Hippocampal formation (tissue), 2 donors: ENCODE data around the gene ATP5PD.
A peak's percentile ranks its signal among the peaks of the same experiment; 100 is the strongest.
"Not testable (repeated sequence)": the region's sequence is repeated elsewhere in the genome, so short reads cannot be mapped to it uniquely, and the experiment has no call there.

ENCODE experiments used
- DNase-seq, 2 donors: peaks; one replicate each; lab custom pipeline; 2025; lab: John Stamatoyannopoulos, UW

The ATP5PD gene

DNA sequence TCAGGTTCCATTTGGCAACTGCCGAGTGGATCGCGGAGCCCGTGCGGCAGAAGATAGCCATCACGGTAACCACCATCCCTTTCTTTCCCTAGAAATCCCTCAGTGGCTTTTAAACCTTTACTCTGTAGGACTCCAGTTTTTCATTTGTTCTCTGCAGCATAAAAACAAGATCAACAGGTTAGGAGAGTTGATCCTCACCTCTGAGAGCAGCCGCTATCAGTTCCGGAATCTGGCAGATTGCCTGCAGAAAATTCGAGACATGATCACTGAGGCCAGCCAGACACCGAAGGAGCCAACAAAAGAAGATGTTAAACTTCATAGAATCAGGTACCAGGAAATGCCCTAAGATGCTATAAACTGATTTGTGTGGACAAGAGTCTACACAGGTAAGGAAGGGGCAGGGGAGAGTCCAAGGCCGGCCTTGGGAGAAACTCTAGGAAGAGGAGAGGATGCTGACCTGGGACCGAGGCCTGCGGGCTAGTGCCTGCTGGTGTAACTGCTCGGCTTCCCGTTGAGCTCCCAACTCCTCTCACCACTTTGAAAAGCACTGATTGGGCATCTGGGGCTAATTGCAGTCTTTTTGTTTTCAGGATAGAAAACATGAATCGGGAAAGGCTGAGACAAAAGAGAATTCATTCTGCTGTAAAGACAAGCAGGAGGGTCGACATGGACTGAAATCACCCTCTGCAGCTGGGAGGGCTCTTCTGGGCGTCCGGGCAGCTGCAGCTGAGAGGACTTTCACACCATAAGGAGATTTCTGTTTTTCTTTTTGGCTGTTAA lies 26.2 kb downstream of the ATP5PD start:
- DNase-seq, result peak; percentile 43 to 48

DNA sequence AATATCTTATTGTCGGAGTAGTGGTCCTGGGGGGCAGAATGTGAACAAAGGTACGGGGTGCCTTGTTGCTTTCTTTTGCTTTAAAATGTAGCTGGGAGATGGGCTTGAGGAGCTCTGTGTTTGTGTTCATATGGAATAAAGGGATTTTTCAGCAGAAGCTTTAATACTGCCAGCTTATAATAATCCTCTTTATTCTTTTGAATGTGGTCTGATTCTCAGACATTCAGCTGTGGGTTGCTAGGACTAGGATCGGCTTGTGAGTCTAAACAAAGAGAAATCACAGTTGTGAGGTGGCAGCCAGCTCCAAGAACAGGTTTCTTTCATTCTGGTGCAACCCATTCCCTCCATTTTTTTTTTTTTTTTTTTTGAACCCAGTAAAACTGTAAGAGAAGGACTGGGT lies 27.1 kb downstream of the ATP5PD start:
- DNase-seq, result peak; percentile 19 to 44

DNA sequence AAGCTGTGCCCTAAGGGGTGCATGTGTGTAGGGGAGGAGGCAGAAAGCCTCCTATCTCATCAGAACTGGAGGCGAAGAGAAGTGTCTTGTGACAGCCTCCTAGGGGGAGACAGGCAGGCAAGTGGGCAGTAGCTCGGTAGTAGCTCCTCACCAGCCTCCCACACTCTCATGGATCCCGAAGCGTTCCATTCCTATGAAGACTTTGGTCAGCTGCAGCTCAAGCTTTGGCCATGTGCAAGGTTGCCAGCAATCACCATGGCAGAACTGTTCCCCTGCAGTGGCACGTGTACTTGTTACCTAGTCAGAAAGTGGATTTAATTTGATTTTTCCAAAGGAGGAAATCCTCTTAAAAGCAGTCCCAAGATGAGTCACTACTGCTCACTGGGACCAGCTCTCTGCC lies 27.6 kb downstream of the ATP5PD start:
- DNase-seq, result peak in 1 of 2 donors; percentile 10

DNA sequence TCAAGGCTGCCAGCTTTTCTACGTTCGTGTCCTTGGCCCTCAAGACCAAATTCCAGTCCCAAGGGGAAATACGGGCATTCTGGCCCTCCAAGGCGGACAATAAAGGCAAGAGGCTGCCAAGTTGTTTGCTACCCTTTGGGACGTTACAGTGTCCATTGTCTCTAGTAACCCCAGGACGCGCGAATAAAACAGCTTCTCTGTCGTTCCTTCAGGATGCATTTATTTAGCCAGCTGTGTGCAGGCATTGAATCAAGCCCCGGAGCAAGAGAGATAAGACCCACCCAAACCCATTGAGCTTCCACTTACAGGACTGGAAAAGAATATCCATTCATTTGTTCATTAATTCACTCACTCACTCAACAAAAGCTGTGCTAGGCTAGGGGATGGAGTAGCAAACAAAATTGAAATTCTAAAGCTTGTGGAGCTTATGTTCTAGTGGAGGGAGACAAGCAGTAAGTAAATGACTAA lies 33.6 kb downstream of the ATP5PD start:
- DNase-seq, result no peak

DNA sequence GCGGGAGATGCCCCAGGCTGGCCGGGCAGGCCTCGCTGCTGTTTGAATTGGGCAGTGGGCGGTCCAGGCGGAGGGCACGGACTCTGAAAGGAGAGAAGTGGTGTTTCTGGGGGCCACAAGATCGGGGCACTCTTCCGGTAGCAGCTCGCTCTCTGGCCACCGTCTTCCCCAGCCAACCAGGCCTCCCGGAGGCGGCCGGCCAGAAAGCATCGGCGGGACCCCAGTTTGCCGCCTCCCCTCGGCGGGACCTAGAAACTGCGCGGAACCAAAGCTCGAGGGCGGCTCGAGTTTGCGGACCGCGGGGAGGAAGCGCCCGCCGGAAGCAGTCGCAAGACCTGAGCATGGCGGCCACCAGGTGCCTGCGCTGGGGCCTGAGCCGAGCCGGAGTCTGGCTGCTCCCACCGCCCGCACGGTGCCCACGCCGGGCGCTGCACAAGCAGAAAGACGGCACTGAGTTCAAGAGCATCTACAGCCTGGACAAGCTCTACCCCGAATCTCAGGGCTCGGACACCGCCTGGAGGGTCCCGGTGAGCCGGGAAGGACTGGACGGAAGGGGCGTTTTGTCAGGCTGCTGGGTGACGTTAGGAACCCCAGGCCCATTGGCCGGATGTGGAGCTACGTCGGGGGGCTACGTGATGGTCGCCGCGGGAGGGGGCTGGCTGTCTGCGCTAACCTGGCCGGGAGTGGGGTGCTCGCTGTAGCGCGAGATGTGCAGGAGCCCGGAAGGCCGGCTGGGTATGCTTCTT lies 34.2 kb downstream of the ATP5PD start, which contains the start of gene MRPL58:
MRPL58 (plus strand) TSS at position 325 of the 746 bp plus-strand sequence; CDS start at position 342, 17 bp downstream.
- DNase-seq, result peak; percentile 79 to 80

DNA sequence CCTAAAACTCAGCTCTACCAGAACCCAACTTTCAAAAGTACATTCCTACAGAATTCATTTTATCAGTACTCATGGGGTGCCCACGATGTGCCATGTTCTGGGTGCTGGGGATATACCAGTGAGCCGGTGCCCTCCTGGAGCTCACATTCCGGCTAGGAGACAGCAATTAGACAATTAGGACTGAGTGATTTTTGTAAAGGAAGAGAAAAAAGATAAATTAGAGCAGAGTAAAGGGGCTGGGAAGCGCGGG lies 34.7 kb downstream of the ATP5PD start:
- DNase-seq, result no peak

DNA sequence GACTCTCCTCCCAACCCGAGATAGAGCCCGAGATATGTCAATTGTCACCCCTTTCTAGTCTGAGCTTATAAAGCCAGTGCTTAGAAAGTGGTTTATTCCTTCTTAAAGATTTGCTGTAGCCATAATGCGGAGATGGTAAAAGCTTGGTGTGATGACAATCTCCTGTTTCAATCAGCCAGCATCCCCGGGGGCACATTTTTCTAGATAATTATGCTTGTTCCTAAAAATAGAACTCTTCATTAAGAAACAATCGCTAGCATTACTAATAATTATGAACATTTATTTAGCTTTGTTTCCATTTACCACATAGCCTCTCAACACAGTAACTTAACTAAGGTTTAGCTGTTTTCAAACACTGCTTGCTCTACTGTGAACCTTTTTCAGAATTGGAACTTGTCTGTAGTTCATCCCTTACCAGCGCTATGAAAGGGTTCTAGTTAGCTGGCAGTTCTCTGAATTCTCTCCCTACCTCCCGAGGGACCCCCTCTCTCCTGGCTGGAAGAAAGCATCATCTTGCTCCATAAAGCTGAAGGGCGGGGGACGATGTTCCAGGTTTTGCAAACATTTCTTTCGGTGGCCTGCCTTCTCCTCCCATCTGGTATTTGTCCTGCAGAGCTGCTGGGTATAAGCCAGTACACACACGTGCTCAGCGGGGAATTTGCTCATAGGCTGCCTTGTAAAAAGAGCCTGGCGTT lies 35.2 kb downstream of the ATP5PD start:
- peak; percentile 43 to 62 for DNase-seq

DNA sequence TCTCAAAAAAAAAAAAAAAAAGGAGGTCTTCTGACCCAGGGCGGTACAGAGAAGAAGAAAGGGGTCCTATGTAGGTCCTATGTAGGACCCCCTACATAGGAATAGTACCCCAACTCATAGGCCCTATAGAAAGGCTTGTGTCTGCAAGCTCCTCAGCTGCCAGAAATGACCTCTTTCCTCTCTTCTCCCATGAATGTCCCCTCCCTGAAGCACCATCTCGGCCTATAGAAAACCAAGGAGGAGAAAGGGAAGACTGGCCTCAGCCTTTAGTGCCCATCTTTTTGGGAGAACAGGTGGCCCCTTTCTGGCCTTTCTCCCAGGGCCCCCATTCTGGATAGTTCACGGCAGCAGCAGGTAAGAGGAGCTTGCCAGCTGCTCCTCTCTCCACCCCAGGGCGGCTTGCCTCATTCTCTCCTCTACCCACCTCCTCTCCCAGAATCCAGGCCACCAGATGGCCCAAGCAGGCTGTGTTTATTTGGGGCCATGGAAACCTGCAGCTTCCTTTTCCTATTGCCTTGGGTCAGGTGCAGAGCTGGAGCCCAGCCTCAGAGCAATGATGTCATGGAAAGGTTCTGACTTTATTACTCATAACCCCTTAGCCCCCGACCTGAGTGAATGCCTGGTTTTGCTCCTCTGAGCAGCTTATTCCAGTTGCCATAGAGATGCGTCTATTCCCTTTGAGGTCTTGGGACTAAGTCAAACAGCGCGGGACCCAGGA lies 35.9 kb downstream of the ATP5PD start:
- DNase-seq, result no peak

DNA sequence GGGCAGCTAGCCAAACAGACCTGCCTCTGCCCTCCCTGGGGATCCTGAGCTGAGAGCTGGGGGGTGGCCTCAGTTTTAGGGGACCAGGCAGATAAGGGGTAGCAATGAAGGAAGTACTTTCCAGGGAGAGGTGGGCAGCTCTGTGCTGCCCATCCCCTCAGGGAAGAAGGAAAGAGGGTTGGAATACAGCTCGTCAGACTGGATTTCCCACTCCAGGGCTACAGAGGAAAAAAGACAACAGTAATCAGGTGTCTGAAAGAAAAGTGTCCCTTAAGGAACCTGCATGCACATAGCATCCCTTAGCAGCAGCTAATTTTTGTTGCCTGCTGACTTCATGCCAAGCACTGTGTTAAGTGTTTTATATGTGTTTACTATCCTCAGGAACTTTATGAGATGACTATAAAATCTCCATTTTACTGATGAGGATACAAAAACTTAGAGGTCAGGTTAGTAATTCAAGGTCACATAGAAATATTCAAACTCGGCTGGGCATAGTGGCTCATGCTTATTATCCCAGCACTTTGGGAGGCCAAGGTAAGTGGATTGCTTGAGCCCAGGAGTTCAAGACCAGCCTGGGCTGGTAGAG lies 37.5 kb downstream of the ATP5PD start:
- DNase-seq, result no peak

DNA sequence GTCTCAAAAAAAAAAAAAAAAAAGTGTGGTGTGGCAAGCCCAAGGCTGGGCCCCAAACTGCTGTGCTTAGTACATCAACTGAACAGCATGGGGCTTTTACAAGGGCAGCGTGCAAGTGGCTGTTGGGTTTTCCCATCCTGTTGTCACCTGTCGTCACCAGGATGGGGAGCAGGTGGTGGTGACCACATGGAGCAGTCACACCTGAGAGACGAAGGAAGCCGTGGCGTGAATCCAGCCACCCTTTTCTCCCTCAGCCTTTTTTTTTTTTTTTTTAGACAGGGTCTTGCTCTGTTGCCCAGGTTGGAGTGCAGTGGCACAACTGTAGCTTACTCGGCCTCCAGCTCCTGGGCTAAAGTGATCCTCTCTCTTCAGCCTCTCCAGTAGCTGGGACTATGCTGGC lies 38.4 kb downstream of the ATP5PD start:
- no peak for DNase-seq

DNA sequence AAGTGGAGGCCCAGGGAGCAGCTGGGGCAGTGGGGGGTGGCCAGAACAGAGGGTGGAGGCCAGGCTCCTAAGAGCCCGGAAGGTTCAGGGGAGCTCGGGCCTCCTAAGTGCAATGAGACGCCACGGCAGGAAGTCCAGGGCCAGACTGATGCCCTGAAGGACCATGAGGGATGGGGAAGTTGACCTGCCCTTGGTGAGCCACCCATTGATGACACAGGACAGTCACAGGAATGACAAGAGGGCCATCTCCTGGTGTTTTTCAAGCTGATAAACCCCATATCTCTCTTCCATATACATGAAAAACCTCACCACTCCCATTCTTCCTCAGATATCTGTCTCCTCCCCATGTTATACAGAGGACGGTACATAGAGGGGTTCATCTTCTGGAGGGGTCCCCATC lies 40.1 kb downstream of the ATP5PD start:
- DNase-seq, result no peak

DNA sequence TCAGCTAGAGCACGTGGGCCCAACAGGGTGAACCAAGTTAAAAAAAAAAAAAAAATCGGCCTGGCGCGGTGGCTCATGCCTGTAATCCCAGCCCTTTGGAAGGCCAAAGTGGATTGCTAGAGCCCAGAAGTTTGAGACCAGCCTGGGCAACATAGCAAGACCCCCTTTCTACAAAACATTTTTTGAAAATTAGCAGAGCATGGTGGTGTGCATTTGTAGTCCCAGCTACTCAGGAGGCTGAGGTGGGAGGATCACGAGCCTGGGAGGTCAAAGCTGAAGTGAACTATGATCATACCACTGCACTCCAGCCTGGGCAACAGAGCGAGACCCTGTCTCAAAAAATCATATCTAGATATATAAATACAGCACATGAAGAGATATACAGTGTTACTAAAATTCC lies 40.7 kb downstream of the ATP5PD start:
- not testable (repeated sequence) for DNase-seq

DNA sequence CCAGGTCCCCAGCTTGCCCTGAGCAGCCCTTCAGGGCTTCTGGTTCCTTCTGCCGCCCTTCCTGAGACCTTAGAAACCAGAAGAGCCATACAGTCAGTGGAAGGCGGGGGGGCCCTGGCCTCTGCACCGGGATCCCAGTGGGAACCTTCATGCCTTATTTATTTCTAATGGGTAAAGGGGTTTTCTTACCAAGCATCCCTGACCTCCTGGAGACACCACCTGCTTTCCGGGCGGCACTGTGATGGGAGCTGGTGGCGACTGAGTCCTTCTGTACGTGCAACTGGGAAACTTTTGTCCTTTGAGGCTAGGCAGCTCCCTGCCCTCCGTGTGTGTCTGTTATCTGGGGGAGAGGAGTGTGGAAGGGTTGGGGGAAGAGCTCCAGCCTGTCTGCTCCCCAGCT lies 41.5 kb downstream of the ATP5PD start:
- DNase-seq, result no peak

DNA sequence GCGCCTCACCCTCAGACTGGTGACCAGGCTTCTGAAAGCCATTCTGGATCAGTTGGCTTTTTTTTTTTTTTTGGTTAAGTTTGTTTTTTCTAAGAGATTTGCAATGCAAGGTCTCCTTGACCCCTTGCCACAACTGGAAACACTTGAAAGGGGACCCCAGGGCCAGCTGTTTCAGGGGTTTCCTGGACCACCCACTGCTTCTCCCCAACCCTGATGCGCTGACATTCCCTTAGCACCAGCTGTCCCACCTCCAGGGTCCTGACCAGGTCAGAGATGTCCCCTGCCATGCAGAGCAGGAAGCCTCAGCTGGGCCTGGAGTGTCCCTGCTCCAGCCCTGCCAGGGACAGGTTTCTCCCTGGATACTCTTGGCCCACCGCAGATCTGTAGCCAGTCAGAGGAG lies 42.4 kb downstream of the ATP5PD start:
- DNase-seq, result no peak

DNA sequence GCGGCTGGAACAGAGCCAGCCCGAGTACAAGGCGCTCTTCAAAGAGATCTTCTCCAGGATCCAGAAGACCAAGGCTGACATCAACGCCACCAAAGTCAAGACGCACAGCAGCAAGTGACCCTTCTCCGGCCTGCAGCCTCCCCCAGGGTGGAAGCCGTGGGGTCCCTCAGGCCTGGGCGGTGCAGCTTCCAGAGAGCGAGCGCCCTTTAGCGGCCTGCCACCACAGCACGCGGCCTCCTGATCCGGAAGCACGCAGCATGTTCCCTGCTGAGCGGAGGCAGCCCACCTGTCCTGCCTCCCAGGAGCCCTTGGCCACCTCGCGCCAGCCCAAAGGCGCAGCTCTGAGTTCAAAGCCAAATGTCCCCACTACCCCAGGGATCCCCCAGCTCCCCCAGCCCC lies 42.8 kb downstream of the ATP5PD start:
- DNase-seq, result no peak

DNA sequence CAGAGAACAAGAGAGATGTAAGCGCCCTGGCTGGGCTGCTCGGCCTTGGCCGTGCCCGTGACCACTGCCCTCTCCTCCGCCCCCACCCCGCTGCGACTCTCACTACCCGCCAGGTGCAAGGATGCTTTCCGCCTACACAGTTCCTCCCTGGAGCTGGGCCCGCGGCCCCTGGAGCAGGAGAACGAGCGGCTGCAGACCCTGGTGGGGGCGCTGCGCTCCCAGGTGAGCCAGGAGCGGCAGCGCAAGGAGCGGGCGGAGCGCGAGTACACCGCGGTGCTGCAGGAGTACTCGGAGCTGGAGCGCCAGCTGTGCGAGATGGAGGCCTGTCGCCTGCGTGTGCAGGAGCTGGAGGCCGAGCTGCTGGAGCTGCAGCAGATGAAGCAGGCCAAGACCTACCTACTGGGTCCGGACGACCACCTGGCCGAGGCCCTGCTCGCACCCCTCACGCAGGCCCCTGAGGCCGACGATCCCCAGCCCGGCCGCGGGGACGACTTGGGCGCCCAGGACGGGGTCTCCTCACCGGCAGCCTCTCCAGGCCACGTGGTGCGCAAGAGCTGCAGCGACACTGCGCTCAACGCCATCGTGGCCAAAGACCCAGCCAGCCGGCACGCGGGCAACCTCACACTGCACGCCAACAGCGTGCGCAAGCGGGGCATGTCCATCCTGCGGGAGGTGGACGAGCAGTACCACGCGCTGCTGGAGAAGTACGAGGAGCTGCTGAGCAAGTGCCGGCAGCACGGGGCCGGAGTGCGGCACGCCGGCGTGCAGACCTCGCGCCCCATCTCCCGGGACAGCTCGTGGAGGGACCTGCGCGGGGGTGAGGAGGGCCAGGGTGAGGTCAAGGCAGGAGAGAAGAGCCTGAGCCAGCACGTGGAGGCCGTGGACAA lies 43.5 kb downstream of the ATP5PD start:
- no peak for DNase-seq

DNA sequence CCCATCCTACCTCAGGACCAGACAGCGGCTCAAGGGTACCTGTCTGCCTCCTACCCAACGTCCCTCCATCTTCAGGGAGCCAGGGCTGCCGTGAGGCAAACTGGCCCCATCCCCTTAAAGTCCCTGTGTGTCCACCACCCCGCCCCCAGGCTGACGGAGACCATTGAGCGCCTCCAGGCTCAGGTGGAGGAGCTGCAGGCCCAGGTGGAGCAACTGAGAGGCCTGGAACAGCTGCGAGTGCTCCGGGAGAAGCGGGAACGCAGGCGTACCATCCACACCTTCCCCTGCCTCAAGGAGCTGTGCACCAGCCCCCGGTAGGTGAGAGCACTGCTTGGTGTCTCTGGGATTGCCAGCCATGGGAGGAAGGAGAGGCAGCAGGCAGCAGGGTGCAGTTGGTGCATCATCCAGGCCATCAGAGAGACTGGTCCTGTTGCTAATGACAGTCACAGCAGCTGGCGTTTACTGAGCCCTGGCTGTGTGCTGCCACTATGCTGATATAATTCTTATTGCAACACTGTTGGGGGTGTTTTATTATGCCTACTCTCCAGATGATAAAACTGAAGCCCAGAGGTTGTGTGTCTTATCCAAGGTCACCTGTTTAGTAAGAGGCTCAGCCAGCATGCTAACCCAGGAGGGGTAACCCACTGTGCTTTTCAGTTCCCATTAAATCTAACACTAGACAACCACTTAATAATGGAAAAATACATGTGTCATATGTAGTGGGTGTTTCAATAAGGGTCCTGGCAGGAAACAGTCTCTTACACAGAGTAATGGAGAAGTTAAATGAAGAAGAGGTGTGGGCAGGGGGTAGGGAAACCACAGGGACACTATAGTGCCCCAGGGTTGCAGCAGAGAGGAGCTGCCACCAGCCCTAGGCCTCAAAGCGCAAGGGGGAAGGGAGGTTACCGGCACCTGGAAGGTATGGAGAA lies 44.6 kb downstream of the ATP5PD start:
- DNase-seq, result no peak

DNA sequence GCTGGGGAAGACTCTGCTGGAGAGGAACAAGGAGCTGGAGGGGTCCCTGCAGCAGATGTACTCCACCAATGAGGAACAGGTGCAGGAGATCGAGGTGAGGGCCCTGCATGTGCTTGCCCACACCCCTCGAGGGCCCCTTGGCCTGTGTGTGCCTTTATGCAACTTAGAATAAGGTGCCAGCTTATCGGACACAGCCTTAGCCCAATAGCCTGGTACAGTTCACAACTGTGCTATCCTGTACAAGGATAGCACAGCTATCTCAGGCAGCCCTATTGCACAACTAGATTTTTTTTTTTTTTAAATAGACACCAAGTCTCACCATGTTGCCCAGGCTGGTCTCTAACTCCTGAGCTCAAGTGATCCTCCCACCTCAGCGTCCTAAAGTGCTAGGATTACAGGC lies 47.2 kb downstream of the ATP5PD start:
- DNase-seq, result no peak

DNA sequence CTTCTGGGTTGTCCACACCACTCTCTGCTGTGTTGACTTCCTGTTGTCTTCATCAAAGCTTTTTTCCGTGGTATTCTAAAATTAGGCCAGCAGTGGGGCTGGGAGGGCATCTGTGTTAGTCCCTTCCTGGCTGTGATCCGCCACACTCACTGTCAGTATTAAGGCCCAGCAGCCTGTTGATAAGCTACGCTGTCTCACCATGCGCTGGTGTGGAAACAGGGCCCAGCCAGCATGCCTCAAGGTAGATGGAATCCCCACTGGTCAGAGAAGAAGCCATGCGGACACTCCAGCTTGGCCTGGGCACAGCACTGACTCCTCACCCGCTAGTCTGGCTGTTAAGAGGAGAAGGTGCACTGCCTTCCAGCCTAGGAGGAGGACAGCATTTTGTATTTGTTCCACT lies 48.0 kb downstream of the ATP5PD start:
- DNase-seq, result no peak

DNA sequence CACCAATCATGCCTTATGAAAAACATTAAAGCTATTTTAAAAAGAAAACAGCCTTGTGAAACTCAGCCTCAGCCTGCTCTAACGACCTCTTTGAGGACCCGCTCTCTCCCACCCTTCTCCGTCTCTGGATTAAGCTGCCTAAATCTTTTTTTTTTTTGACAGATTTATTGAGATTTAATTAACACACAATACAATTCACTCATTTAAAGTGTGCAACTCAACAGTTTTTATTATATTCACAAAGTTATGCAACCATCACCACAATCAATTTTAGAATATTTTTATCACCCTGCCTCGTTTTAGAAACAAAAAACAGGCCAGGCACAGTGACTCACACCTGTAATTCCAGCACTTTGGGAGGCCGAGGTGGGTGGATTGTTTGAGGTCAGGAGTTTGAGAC lies 50.9 kb downstream of the ATP5PD start:
- no peak for DNase-seq
